Transverse colon (tissue), 4 donors: ENCODE measurements around the gene GPR63. TPM values are rescaled to one million over a fixed set of nuclear protein-coding genes. Genes with fewer than 3 reads are reported as not detected.

ENCODE experiments used
- DNase-seq: peaks from one replicate; pipeline ENCODE4 v3.0.0-alpha.2; 2019
- H3K27ac ChIP-seq, 4 donors: fragments of 200-600 bp; sonication (generic); 2 replicates each; pipeline ENCODE4 v1.5.1; 2016 to 2018; ENCODE audit warnings: inconsistent platforms in 4 of 4
- H3K27me3 ChIP-seq: fragments of 200-600 bp; sonication (generic); 2 replicates; pipeline ENCODE4 v1.5.1; 2017; ENCODE audit warnings: inconsistent platforms
- H3K36me3 ChIP-seq, 4 donors: fragments of 200-600 bp; sonication (generic); 2 replicates each; pipeline ENCODE4 v1.5.1; 2017 to 2019; ENCODE audit warnings: inconsistent platforms in 4 of 4
- H3K4me1 ChIP-seq, 4 donors: fragments of 200-600 bp; sonication (generic); 2 replicates each; pipeline ENCODE4 v1.5.1; 2017 to 2020; ENCODE audit warnings: inconsistent platforms in 4 of 4
- H3K4me3 ChIP-seq, 4 donors: fragments of 200-600 bp; sonication (generic); 1 replicate in 1 of 4; 2 replicates in 3 of 4; pipeline versions ENCODE4 v1.5.1 to v1.6.1; 2017 to 2019; ENCODE audit warnings: inconsistent platforms in 4 of 4
- H3K9me3 ChIP-seq, 2 donors: fragments of 200-600 bp; sonication (generic); 2 replicates each; pipeline ENCODE4 v1.5.1; 2017 to 2019; ENCODE audit warnings: inconsistent platforms in 2 of 2
- EP300 ChIP-seq: sonication (generic); formaldehyde crosslinking; IDR thresholded peaks from one replicate; pipeline ENCODE4 v1.6.1; 2017; ENCODE audit warnings: antibody characterized with exemption, low read depth
- POLR2A ChIP-seq: fragments of 450-650 bp; IDR thresholded peaks from one replicate; pipeline ENCODE4 v1.6.1; 2016; ENCODE audit warnings: antibody characterized with exemption, mild to moderate bottlenecking, moderate library complexity
- POLR2AphosphoS5 ChIP-seq, 3 donors: sonication (generic); formaldehyde crosslinking; IDR thresholded peaks; one replicate each; pipeline ENCODE4 v1.6.1; 2016; ENCODE audit warnings: antibody characterized with exemption in 3 of 3
- WGBS, 2 donors: methylation state at CpG; one replicate each; pipeline ENCODE4 v1.1.5; 2018; ENCODE audit warnings: low coverage in 1 of 2; 5-methylcytosine and 5-hydroxymethylcytosine counted together
- in situ Hi-C, 4 donors: fragments of 200-750 bp; cut with MboI; loops; one replicate each; pipeline versions ENCODE4 v1.15.0 to v1.15.1; 2017; ENCODE audit warnings: low sequenced_read_pairs in 3 of 4, low pct_ligation_motif_present in 1 of 4, low pct_unique_long_range_greater_than_20kb in 1 of 4
- intact Hi-C: fragments of 100-400 bp; cut with DNase I; formaldehyde crosslinking; loops from one replicate; pipeline ENCODE4 v1.15.1; 2023; ENCODE audit warnings: low total_unique reads
- total RNA-seq, 4 donors: library from RNA; depleted of rRNA; stranded (reverse); fragments of >200 nt; gene quantifications; one replicate each; pipeline ENCODE4 v1.1.0, GENCODE V29; 2016
- TF ChIP-seq, protein P1 (sequence below), 5 experiments: fragments of 200-600 bp in 3 of 5; fragments of 450-650 bp in 2 of 5; sonication (generic) in 3 of 5; IDR thresholded peaks; 1 replicate in 2 of 5; 2 replicates in 3 of 5; pipeline ENCODE4 v1.5.1; 2016 to 2017; ENCODE audit warnings: antibody characterized with exemption in 5 of 5, inconsistent platforms in 3 of 5, mild to moderate bottlenecking in 2 of 5, moderate library complexity in 1 of 5

The GPR63 gene
- total RNA-seq, 4 donors from 2014 or later = 0.82 to 2.4 (median 2.2) TPM; not detected in 1

- in situ Hi-C loops (no loop called here), intact Hi-C loops (no loop called here)
- WGBS, 2 donors = 0 to 2% methylated on average over 6 to 23 of the region's 27 CpGs
- H3K36me3 ChIP-seq = no peaks in the 10 kb centered on the region
- H3K9me3 ChIP-seq = no peaks in the 10 kb centered on the region
- DNase-seq = no peak
- H3K4me3 ChIP-seq = peak overlapping the region; percentile 42 to 75 (median 64)
- H3K27ac ChIP-seq = peak overlapping the region; percentile 47 to 76 (median 68)
- peaks cover 0 to 19% (median 13%) of the 10 kb centered on the region in 4 donors for H3K4me1 ChIP-seq
- peaks cover 5% of the 10 kb centered on the region for H3K27me3 ChIP-seq
- TF ChIP-seq, protein P1, sequence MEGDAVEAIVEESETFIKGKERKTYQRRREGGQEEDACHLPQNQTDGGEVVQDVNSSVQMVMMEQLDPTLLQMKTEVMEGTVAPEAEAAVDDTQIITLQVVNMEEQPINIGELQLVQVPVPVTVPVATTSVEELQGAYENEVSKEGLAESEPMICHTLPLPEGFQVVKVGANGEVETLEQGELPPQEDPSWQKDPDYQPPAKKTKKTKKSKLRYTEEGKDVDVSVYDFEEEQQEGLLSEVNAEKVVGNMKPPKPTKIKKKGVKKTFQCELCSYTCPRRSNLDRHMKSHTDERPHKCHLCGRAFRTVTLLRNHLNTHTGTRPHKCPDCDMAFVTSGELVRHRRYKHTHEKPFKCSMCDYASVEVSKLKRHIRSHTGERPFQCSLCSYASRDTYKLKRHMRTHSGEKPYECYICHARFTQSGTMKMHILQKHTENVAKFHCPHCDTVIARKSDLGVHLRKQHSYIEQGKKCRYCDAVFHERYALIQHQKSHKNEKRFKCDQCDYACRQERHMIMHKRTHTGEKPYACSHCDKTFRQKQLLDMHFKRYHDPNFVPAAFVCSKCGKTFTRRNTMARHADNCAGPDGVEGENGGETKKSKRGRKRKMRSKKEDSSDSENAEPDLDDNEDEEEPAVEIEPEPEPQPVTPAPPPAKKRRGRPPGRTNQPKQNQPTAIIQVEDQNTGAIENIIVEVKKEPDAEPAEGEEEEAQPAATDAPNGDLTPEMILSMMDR (IDR thresholded peaks at IDR 0.05) = no peak
- TF ChIP-seq POLR2A (no peak), POLR2AphosphoS5 (IDR thresholded peaks at IDR 0.05) (no peak), EP300 (no peak)
These were observed 621 bp downstream of the GPR63 start for GRCh38 chr6:96836631-96837080.

DNA sequence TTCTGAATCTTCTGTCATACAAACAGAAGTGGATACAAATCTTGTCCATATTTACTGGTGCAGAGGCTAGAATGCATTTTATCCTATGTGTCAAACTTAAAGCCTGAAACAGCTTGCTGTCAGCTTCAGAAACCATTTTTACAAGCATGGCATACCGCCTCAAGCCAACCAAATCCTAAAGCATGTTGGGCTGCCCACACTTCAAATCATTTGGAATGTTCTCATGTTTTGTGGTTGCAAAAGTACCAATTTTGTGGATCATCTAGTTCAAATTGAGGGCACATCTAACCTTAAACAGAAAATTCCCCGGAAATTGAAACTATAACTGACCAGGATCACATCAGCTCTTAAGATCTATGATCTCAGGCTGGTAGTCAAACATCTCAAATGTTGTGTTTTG, 3.2 kb downstream of the GPR63 start:
- H3K27ac ChIP-seq = no peak overlapping the region
- H3K4me3 ChIP-seq = no peak overlapping the region
- peaks cover 0 to 19% (median 13%) of the 10 kb centered on the region in 4 donors for H3K4me1 ChIP-seq
- H3K27me3 ChIP-seq = peaks cover 5% of the 10 kb centered on the region
- in situ Hi-C loops = no loop called here
- 87 to 100% methylated on average over 1 to 2 of the region's 2 CpGs for WGBS, 2 donors
- no peak for TF ChIP-seq POLR2A
- TF ChIP-seq, protein P1 (IDR thresholded peaks at IDR 0.05) = no peak
- TF ChIP-seq EP300 = no peak
- no peak for TF ChIP-seq POLR2AphosphoS5 (IDR thresholded peaks at IDR 0.05)
- DNase-seq = no peak
- H3K9me3 ChIP-seq = no peaks in the 10 kb centered on the region
- intact Hi-C loops = no loop called here
- H3K36me3 ChIP-seq = no peaks in the 10 kb centered on the region

DNA sequence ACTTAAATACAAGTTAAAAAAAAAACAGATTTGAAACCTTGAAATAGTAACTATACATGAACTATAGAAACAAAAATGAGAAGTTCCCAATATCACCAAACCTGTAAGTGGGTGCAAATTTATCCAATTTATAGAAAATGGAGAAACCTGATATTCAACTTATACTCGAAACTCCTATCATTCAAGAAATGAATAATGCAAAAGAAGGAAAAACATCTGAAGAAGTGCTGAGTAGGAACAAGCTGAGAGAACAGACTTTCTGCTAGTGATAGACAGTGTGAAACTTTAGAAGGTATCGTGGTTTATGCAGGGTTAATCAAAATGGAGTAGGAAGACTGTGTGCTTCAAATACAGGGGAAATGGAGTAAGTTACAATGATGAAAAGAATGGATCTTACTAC, 4.5 kb downstream of the GPR63 start:
- Histone ChIP-seq H3K27ac (no peak overlapping the region), H3K4me3 (no peak overlapping the region), H3K27me3 (peaks cover 2% of the 10 kb centered on the region), H3K9me3 (no peaks in the 10 kb centered on the region), H3K36me3 (no peaks in the 10 kb centered on the region), H3K4me1 (peaks cover 0 to 16% (median 10%) of the 10 kb centered on the region in 4 donors)
- no peak for DNase-seq
- 95% methylated on average over 2 of the region's 2 CpGs for WGBS, 2 donors
- in situ Hi-C loops = no loop called here
- TF ChIP-seq POLR2A = no peak
- TF ChIP-seq, protein P1 (IDR thresholded peaks at IDR 0.05) = no peak
- no peak for TF ChIP-seq POLR2AphosphoS5 (IDR thresholded peaks at IDR 0.05)
- TF ChIP-seq EP300 = no peak
- intact Hi-C loops = no loop called here

DNA sequence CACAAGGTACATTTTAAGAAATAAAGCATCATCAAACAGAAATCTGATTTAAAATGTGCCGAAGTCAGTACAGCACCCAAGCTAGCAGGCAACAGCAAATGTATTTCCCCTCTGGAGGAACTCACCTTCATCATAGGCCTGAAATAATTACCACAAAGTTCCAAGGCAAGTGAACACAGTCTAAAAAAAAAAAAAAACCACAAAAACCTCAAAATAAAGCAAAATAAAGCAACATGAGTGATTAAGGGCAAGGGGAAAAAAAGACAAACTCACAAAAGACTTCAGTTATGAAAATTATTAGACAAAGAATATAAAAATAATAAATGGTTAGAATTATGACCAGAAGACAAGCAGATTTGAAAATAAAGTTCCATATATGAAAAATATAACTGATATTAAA, 10.4 kb downstream of the GPR63 start:
- Histone ChIP-seq H3K4me1 (no peaks in the 10 kb centered on the region), H3K36me3 (no peaks in the 10 kb centered on the region), H3K9me3 (no peaks in the 10 kb centered on the region), H3K4me3 (no peak overlapping the region), H3K27me3 (no peaks in the 10 kb centered on the region), H3K27ac (no peak overlapping the region)
- no peak for TF ChIP-seq POLR2A
- no peak for TF ChIP-seq EP300
- no peak for TF ChIP-seq POLR2AphosphoS5 (IDR thresholded peaks at IDR 0.05)
- TF ChIP-seq, protein P1 (IDR thresholded peaks at IDR 0.05) = no peak
- no peak for DNase-seq
- in situ Hi-C loops (no loop called here), intact Hi-C loops (no loop called here)
- WGBS, 2 donors = 82 to 83% methylated on average over 1 of the region's 1 CpG
